GM19452 (cell line): Measurements from ENCODE around the gene DUSP7.
"Not testable (repeated sequence)": the region's sequence is repeated elsewhere in the genome, so short reads cannot be mapped to it uniquely, and the experiment has no call there.

Experiments
- ATAC-seq: cut with Tn5 transposase; IDR thresholded peaks from one replicate; pipeline ENCODE4 v1.9.1; 2021; ENCODE audit not compliant: unreplicated experiment

The DUSP7 gene

DNA sequence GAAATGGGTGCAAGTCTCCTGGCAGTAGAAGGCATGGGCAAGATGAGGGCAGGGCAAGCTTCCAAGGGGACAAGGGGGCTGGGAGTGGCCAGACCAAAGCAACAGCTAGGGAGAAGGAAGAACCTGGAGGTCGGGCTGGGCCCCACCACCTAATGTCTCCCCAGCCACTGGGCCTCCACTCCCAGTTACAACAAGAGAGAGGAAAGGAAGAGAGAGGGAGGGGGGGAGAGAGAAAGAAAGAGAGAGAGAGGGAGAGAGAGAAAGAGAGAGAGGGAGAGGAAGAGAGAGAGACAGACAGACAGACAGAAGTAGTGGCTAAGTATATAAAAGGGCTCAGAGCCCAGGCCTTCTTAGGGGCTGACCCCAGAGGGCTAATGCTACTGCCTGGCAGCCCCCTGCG, 6.9 kb downstream of the DUSP7 start:
- ATAC-seq: no peak

DNA sequence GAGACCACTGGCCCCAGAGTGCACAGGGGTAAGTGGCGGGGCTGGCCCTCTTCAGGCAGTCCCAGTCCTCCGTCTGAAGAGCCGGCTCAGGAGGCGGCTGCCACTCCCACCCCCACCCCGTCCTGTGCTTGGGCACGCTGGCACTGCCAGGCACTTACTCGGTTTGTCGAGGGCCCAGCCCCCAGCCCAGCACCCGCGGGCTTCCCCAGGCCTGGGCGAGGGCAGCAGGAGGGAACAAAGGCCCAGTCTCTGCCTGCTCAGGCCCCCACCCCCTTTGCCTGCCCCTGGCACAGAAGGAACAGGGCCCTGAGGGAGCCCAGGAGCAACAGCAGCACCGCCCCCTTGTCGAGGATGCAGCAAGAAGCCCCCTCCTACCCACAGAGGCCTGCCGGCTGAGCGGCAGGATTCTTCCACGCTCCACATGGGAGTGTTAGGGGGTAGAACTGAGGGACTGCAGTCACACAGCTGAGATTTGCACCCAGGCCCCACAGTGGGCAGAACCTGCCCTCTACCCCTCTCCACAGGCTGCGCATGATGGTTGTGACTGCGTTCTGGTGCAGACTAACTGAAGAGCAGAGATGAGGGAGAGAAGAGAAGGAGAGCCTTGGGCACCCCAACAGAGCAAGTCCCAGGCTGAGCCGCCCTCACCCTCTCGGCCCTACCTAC, 8.9 kb downstream of the DUSP7 start:
- ATAC-seq: no peak

DNA sequence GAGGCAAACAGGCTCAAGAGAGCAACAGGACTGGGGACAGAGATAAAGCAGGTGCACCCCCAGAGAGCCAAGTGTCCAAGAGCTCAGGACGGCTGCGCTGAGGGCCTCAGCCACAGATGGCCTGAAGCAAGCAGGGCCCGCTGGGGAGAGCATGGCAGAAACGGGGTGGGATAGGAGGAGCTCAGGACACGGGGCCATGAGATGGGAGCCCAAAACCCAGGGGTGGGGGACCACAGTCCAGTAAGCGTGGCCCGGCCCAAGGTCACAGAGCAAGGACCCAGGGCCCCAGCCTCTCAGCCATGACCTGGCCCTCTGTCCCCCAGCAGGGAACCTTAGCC, 9.5 kb downstream of the DUSP7 start:
- ATAC-seq: no peak

DNA sequence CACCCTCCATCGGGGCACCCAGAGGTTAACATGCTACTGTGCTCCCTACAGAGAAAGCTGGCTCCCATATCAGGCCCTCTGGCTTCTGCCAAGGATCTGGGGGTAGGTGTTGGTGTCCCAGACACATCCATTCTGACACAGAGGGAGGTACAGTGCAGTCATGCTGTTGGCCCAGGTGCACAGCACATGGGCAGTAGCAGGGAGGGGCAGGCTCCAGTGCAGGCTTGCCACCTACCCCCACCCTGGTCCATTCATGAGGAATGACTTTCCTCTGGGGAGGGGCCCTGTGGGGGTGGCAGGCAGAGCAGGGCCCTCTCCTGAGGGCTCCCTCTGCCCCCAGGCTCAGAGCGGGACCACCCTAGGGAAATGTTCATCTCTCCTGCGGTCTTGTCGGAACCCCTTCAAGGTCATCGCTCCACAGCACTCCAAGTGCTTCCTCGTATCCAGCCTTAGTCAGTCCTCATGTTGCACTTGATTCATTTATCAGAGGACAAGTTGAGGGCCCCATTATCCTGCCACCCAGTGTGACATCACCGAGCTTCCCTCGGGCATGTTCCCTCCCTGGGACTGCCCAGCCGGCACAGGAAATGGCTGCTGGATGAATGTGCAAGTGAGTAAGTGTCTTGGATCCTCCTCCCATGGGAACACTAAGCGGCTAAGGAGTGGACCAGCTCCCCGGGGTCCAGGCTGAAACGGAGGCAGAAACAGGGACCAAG, 10.0 kb downstream of the DUSP7 start:
- no peak for ATAC-seq

DNA sequence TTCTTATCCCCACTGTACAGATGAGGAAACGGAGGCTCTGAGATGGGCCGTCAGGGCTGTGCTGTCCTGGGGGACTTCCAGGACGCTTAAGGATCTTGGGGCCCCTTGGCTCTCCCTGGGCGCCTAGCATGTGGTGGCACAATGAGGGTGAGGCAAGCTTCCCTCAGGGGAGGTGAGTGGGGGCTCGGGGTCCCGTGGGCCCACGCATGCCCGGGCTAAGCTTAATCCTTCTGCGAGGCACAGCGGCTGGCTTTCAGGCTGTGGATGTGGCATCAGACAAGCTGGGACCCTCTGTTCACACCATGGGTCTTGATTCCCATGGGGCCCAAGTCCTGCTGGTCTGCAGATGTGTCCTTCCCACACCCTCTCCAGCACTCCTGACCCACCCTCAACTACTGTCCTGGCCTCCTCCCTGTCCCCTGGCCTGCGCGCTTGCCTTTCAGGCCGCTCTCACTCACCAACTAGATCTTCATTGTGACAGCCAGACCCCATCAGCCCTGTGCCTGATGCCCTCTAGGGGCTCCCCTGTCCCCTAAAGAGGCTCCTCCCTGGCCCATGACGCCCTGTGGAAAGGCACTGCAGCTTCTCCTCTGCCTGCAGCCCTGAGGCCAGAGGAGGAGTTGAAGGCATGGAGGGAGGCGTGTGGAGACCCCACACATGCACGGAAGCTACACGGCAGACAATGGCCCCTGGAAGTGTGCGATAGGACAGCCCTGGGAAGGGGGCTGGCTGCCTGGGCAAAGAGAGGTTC, 11.3 kb downstream of the DUSP7 start:
- ATAC-seq: no peak

DNA sequence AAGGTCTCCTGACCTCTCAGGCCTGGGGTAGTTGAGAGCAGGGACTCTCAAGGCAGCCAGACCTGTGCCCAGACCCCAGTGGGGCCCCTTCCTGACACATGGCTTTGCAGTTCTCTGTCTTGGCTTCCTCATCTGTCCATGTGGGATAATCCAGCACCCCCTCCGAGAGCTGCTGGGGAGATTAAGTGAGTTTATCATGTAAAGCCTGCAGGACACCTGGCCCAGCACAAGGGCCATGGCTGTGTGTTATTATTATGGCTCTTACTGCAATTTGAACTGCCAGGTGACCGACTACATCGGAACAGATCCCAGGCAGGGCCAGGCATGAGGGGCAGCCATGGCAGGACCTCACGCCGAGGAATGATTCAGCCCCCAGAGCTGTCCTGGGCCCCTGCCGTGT, 12.6 kb downstream of the DUSP7 start:
- no peak for ATAC-seq

DNA sequence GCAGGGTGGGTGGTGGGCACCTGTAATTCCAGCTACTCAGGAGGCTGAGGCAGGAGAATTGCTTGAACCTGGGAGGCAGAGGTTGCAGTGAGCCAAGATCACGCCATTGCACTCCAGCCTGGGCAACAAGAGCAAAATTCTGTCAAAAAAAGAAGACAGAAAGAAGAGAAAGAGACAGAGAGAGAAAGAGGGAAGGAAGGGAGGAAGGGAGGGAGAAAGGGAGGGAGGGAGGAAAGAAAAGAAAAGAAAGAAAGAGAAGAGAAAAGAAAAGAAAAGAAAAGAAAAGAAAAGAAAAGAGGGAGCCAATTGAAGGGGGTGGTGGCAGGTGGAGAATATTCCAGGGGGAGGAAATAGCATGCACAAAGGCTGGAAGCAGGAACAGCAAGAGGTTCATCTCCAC, 13.3 kb downstream of the DUSP7 start:
- not testable (repeated sequence) for ATAC-seq

DNA sequence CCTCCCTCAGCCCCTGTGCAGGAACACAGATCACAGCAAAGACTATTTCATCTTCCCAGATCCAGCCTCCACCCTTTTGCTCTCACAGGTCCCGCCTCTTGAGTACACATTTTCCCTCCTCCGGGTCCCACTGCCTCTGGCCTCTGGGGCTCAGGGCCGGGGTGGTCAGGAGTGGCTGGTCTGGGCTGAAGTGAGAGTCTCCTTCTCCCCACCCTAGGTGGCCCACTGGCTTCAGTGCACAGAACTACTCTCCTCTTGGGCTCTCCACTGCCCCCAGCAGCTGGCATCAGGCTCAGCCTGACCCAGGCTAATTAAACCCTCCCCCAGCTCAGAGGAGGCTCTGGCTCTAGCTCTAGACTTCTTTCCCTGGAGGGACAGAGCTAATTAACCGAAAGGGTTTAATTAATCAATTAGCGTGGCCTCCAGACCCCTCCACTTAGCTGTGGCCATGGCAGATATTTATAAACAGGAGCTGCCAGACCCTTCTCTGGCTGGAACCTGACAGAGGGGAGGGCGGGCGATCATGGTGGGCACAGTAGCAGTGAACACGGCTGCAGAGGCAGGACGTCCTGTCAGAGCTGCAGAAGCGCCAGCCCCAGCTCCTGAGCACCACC, 15.1 kb downstream of the DUSP7 start:
- no peak for ATAC-seq

DNA sequence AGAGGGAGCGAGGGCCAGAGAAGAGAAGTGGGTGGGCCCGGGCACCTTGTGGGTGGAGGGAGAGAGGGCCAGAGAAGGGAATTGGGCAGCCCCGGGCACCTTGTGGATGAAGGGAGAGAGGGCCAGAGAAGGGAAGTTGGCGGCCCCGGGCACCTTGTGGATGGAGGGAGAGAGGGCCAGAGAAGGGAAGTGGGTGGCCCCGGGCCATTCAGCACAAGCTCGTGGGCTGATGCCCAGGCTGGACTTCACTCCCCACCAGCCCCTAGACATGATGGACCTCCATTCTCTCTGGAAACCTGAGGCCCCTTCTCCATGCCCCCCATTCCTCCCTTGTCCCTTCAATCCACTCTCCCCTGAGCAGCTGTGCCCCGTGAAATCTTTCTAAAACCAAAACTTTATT, 15.8 kb downstream of the DUSP7 start:
- no peak for ATAC-seq

DNA sequence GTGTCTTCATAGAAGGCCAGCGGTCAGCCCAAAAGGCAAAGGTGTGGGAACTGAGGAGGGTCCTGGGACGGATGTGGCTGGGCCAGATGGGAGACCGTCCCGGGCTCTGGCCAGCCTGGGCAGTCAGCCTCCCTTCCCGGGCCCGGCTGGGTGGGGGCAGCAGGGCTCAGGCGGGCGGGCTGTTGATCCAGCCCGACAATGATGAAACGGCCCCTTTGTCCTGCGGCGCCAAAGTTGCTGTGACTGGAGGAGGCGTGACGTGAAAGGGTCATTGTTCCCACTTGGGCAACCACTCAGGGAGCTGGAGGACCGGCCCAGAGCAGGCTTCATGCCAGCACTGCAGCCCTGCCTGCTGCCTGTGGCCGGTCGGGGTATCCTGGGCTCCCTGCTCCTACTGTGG, 16.5 kb downstream of the DUSP7 start:
- ATAC-seq: no peak

DNA sequence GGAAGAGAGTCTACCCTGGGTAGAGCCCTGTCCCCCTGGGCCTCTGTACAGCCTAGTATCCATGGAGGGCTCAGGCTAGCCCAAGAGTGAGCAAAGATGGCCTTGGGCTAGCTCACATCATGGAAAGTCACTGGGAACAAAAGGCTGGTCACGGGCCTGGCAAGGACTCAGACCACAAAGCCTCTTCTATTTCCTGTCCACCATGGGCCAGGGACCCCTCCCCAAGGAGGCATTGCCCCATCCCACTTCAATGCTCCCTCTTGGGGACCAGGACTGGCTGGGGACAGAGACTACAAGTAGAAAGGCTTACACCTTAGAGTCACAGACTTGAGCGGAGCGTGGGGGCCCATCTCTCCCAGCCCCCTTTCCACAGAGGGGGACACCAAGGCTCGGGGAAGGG, 16.9 kb downstream of the DUSP7 start:
- ATAC-seq: no peak

DNA sequence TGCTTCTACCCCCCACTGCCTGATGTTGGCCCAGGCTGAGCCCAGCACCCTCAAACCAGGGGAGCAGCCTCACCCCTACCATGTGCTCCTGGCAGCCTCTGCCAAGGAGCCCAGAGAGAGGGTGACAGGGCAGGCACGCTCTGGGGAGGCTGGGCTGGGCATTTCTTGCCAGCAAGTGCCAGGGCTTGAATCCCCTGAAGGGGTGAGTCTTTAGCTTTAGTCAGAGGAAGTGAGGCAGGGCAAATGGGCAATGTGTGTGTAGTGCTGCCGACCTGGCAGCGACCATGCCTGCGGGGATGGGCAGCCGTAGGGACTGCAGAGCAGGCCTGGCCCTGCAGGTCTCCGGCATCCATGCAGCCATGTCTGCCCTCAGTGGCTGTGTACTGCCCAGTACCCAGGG, 18.1 kb downstream of the DUSP7 start:
- ATAC-seq: no peak

DNA sequence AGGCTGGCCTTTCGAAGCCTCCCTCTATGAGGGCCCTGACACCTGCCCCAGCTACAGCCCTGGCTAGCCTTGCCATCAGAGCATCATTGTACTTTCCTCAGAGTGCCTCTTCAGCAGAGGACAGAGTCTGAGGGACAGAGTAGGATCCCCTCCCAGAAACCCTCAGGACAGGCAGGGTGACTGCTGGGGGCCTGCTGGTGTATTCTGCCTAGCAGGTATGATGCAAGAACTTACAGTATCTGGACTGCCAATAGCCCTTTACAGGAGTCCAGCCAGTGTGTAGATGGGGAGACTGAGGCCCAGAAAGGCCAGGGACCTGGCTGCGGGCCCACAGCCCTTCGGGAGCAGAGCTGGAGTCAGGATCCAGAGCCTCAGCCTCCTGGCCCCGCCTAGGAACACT, 19.1 kb downstream of the DUSP7 start:
- ATAC-seq: no peak

DNA sequence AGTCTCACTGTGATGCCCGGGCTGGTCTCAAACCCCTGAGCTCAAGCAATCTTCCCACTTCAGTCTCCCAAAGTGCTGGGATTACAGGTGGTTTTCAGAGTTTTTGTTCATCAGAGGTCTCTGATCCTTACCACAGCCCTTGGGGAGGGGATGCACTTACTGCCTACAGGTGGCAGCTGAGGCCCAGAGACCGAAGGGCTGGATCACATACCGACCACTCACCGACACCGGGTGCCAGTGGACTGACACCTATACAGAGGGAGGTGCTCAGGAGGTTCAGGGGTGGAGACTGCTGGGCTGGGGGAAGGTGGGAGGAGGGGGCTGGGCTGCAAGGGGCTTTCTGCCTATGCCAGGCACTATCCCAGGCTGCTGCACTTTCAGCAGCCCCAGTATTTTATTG, 19.5 kb downstream of the DUSP7 start:
- no peak for ATAC-seq

DNA sequence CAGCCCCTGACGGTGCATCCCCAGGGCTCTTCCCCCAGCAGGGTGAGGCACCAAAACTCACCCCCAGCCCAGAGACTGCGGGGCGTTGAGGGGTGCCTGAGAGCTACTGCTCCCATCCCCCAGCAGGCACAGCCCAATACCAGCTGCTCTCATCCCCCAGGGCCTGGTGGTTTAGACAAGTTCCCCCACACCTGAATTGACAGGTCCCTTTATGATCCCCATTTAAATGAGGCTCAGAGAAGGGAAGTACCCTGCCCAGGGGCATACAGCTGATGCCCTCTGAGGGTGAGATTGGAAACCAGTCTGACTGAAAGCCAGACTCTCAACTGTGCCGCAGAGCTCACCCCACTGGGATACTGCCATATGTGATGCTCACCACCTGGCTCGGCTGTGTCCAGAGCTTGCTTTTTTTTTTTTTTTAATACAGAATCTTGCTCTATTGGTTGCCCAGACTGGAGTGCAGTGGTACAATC, 20.1 kb downstream of the DUSP7 start:
- peak; percentile 72 for ATAC-seq

DNA sequence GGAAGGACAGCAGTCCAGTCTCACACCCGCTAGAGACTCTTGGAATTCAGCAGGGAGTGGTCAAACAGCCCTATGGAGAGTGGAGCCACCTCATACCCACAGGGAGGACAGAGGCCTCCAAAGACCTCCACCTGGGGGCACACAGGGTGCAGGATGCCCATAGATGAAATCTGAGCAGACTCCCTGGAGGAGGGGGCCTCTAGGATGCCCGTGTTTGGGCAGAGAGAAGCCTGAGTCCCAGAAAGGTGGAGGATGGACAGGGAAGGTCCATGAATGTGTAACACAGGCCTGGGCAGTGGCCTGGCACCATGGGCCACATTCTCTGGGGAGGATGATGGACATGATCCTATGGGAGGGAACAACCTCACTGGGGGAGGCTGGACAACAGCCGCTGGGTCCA, 21.7 kb downstream of the DUSP7 start:
- ATAC-seq: no peak

DNA sequence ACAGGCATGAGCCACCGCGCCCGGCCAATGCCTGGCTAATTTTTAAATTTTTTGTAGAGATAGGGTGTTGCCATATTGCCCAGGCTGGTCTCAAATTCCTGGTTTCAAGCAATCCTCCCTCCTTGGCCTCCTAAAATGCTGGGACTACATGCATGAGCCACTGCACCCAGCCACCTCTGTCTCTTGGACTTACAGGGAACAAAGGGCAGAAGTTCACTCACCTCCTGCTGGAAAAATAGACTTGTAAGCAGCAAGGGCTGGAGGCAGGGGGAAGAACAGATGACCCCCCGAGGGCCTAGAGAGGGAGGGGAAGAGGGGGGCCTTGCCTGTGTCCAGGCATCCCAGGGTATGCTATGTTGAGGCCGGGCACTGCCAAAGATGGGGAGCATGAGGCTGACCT, 22.2 kb downstream of the DUSP7 start:
- no peak for ATAC-seq

DNA sequence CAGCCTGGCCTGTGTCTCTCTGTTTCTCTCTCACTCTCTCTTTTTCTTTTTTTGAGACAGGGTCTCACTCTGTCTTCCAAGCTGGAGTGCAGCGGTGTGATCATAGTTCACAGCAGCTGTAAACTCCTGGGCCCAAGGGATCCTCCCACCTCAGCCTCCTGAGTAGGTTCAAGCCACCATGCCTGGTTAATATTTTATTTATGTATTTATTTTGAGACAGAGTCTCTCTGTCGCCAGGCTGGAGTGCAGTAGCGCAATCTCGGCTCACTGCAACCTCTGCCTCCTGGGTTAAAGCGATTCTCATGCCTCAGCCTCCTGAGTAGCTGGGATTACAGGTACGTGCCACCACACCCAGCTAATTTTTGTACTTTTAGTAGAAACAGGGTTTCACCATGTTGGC, 22.6 kb downstream of the DUSP7 start:
- not testable (repeated sequence) for ATAC-seq

DNA sequence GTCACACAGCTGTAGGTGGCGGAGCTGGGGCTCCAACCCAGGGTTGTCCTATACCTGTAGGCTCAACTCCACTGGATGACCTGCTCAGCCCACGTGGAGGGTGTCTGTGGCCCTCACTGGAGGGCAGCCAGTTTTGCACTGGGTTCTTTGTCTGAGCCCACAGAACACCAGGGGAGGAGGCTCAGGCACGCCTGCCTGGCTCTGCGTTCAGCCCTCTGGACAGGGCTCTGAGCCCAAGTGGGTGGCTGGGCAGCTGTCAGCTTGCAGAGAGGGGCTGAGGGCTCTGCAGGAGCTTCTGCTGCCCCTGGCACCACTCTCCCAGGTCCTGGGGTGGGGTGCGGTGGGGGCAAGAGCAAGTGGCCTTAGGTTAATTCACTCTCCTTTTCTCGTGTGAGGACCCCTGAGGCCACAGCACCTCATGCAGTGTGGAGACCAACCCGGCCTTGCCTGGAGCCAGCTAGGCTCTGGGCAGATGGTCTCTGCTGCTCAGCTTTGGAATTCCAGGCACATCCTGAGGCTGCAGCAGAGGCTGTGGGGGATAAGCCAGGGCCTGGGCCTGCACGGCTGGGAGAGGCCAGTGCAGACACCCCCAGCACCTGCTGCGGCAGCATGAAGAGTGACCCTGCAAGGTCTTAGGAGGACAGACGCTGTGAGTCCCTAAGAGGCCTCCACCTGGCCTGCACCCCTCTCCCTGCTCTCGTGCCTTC, 23.5 kb downstream of the DUSP7 start:
- no peak for ATAC-seq

DNA sequence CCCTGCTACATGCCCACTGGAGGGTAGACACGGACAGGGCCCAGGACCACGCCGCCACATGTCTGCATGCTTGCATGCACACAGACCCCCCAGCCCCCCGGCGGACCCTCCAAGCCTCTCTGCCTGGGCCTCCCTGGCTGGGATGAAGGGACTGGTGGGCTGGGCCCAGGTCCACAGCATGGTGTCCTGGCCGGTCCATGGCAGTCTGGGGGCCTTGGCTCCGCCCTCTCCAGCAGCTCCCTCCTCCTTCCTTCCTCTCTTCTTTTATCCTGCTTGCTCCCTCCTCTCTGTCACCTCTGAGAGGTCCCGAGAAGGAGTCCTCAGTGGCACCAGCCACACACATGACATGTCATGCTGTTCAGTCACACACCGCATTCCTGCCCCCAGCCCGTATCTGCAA, 24.5 kb downstream of the DUSP7 start:
- no peak for ATAC-seq

DNA sequence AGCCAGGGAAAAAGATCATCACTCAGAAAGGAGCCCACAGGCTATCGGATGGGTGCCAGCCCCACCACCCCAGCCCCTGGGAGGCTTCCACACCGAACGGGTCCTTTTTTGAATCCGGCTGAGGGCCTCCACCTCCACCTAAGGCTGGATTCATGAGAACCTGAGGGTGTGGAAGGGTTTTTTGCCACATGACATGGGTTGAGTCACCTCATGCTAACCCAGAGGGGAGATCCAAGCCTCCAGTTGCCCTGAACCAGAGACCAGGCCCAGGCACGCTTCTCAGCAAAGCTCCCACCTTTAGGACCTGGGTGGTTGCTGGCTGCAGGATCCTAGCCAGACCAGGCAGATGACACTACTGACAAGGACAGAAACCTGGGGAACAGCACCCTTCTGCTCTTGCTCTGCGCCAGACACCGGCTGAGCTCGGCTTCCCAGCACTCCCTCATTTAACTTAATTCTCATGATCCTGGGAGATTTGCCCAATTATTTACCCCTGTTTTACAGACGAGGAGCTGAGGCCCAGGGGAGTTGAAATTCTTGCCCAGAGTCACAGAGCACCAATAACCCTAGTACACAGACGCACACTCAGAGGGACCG, 25.6 kb downstream of the DUSP7 start:
- no peak for ATAC-seq
